ENCODE measurements around the gene PRMT7.
A peak's percentile ranks its signal among the peaks of the same experiment; 100 is the strongest.

The PRMT7 gene

GRCh38 chr16:68349838-68350410 lies 39.1 kb downstream of the PRMT7 start:
- DNase-seq = no peak

- no peak for DNase-seq
Measured at GRCh38 chr16:68350813-68351350, 40.1 kb downstream of the PRMT7 start.

GRCh38 chr16:68351463-68351862 lies 40.6 kb downstream of the PRMT7 start:
- no peak for DNase-seq

GRCh38 chr16:68351991-68352431 lies 41.2 kb downstream of the PRMT7 start:
- no peak for DNase-seq

- no peak for DNase-seq
Measured at GRCh38 chr16:68353366-68353765, 42.5 kb downstream of the PRMT7 start.

GRCh38 chr16:68354816-68355215 lies 44.0 kb downstream of the PRMT7 start:
- DNase-seq = no peak

- DNase-seq = no peak
Measured at GRCh38 chr16:68355447-68356248, 44.8 kb downstream of the PRMT7 start.

GRCh38 chr16:68356249-68356918 lies 45.6 kb downstream of the PRMT7 start:
- peak; percentile 14 to 16 for DNase-seq

GRCh38 chr16:68356919-68357286 lies 46.1 kb downstream of the PRMT7 start:
- no peak for DNase-seq

- no peak for DNase-seq
Measured at GRCh38 chr16:68357521-68357922, 46.7 kb downstream of the PRMT7 start.

GRCh38 chr16:68357923-68358322 lies 47.1 kb downstream of the PRMT7 start:
- DNase-seq = no peak

- no peak for DNase-seq
Measured at GRCh38 chr16:68358951-68359350, 48.1 kb downstream of the PRMT7 start.

GRCh38 chr16:68359398-68360191 lies 48.8 kb downstream of the PRMT7 start:
- no peak for DNase-seq

GRCh38 chr16:68360547-68360946 lies 49.7 kb downstream of the PRMT7 start:
- no peak for DNase-seq

- DNase-seq = no peak
Measured at GRCh38 chr16:68360956-68361355, 50.1 kb downstream of the PRMT7 start.

GRCh38 chr16:68361485-68361884 lies 50.7 kb downstream of the PRMT7 start:
- no peak for DNase-seq

- no peak for DNase-seq
Measured at GRCh38 chr16:68362262-68362913, 51.6 kb downstream of the PRMT7 start.

GRCh38 chr16:68362947-68363657 lies 52.3 kb downstream of the PRMT7 start:
- DNase-seq = no peak

- peak; percentile 61 to 81 for DNase-seq
Measured at GRCh38 chr16:68363658-68364521, 53.1 kb downstream of the PRMT7 start.

- peak; percentile 75 to 89 for DNase-seq
Measured at GRCh38 chr16:68364561-68364998, 53.8 kb downstream of the PRMT7 start.
